HepG2 (cell line): ENCODE data around the gene LRBA.

Experiments
- JUN ChIP-seq: sonication (generic); formaldehyde crosslinking; IDR thresholded peaks from 2 replicates; pipeline ENCODE4 v1.4.0; 2020; ENCODE audit warnings: mild to moderate bottlenecking, missing genetic modification reagents
- POLR2AphosphoS5 ChIP-seq: IDR thresholded peaks from 2 replicates; pipeline ENCODE4 v1.6.1; 2012; ENCODE audit warnings: low read depth, low read length
- STAT5B ChIP-seq: sonication (generic); formaldehyde crosslinking; IDR thresholded peaks from 2 replicates; pipeline ENCODE4 v1.4.0; 2020; ENCODE audit warnings: missing genetic modification reagents
- ZNF124 ChIP-seq: sonication (generic); formaldehyde crosslinking; IDR thresholded peaks from 2 replicates; pipeline ENCODE4 v1.4.0; 2020; ENCODE audit warnings: missing genetic modification reagents
- ZNF180 ChIP-seq: sonication (generic); formaldehyde crosslinking; IDR thresholded peaks from 2 replicates; pipeline ENCODE4 v1.4.0; 2020; ENCODE audit warnings: low read depth, missing genetic modification reagents, borderline replicate concordance
- ZNF484 ChIP-seq: sonication (generic); formaldehyde crosslinking; IDR thresholded peaks from 2 replicates; pipeline ENCODE4 v1.5.1; 2020; ENCODE audit warnings: mild to moderate bottlenecking, low read depth, missing genetic modification reagents, borderline replicate concordance
- ZNF570 ChIP-seq: sonication (generic); formaldehyde crosslinking; IDR thresholded peaks from 2 replicates; pipeline ENCODE4 v1.4.0; 2020; ENCODE audit warnings: mild to moderate bottlenecking, missing genetic modification reagents, borderline replicate concordance

DNA sequence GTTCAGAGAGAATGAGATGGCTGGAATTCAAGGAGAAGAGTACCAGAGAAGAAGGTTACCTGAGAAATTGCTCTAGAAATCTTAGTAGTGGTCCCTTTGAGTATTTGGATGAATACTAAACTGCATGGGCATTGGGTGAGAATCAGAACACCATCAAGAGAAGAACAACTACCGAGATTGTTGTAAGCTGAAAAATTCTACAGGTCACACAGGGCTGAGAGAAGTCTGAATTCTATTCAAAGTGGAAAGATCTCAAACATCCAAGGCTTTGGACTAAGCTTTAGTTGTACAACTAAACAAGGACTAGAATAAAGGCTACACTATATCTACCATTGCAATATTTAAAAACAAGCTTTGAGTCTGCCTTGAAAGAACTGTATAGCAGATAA, 40.8 kb downstream of the LRBA start:
- no peak for TF ChIP-seq POLR2AphosphoS5
- no peak for TF ChIP-seq ZNF484
- no peak for TF ChIP-seq ZNF180 (CRISPR knock-in tag)
- TF ChIP-seq ZNF124 (CRISPR knock-in tag), result no peak
- no peak for TF ChIP-seq ZNF570 (CRISPR knock-in tag)
- TF ChIP-seq JUN (CRISPR knock-in tag), result no peak
- TF ChIP-seq STAT5B, result no peak
